ENCODE measurements around the gene C19orf12.

C19orf12 gene

DNA sequence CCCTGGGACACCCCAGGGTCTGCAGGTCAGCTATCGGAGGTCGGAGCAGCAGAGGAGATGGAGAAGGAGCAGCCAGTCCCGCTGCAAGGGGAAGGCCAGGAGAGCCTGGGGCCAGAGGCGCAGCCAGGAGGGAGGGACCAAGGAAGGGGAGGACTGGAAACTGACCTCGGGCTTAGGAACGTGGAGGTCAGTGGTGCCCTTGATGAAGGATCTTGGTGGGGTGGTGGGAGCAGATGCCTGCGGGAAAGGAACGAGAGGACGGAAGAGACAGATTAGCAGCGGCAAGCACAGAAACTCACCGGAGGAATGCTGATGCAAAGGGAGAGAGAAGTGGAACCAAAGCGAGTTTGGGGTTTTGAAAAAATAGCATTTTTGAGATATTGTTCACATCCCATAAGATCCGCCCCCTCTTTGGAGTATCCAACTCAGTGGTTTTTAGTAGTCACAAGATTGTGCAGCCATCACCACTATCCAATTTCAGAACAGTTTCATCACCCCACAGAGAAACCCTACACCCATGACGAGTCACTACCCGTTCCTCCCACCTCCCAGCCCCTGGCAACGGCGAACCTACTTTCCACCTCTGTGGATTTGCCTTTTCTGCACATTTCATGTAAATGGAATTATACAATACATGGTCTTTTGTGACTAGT, 27.7 kb downstream of the C19orf12 start:
- H3K27ac ChIP-seq, result no peak overlapping the region

DNA sequence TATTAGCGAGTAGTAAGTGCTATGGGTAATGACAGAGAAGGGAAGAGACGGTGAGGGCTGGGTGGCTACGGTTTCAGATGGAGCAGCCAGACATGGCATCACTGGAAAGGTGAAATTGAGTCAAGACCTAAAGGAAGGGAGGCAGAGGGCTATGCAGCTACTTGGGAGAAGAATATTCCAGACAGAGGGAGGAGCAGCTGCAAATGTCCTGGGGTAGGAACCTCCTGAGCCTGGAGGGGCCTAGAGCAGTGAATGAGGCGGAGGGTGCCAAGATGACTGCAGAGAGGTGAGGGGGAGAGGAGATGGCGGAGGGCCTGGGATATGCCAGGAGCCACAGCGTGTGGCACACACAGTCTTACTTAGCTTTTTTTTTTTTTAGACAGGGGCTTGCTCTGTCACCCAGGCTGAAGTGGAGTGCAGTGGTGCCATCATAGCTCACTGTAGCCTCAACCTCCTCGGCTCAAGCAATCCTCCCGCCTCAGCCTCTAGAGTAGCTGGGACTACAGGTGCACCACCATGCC, 28.7 kb downstream of the C19orf12 start:
- TF ChIP-seq ZFX (IDR thresholded peaks at IDR 0.05; ENCODE audit: borderline replicate concordance), result no peak
- TF ChIP-seq, protein P1, sequence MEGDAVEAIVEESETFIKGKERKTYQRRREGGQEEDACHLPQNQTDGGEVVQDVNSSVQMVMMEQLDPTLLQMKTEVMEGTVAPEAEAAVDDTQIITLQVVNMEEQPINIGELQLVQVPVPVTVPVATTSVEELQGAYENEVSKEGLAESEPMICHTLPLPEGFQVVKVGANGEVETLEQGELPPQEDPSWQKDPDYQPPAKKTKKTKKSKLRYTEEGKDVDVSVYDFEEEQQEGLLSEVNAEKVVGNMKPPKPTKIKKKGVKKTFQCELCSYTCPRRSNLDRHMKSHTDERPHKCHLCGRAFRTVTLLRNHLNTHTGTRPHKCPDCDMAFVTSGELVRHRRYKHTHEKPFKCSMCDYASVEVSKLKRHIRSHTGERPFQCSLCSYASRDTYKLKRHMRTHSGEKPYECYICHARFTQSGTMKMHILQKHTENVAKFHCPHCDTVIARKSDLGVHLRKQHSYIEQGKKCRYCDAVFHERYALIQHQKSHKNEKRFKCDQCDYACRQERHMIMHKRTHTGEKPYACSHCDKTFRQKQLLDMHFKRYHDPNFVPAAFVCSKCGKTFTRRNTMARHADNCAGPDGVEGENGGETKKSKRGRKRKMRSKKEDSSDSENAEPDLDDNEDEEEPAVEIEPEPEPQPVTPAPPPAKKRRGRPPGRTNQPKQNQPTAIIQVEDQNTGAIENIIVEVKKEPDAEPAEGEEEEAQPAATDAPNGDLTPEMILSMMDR (IDR thresholded peaks at IDR 0.05), result no peak
- no peak overlapping the region for H3K27ac ChIP-seq

More for the DNA sequence above, 27.7 kb downstream of the C19orf12 start:
- no peak for TF ChIP-seq ZFX (IDR thresholded peaks at IDR 0.05; ENCODE audit: borderline replicate concordance)
- TF ChIP-seq, protein P1 (IDR thresholded peaks at IDR 0.05), result no peak

DNA sequence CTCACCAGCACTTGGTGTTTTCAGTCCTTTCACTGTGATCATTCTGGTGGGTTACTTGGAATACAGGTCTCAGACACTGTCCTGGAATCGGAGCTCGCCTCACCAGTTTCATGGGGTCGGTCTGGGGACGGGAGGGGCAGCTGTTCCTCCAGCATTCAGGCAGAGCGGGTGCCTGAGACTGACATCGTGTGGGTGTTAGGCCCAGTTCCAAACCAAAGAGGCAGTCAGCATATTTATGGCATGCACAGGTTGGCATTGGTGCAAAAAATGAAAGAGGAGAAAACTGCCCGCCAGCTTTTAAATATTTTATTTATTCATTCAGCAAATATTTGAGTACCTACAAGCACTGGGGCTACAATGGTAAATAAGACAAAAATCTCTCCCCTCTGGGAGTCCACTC, 29.7 kb downstream of the C19orf12 start:
- TF ChIP-seq ZFX (IDR thresholded peaks at IDR 0.05; ENCODE audit: borderline replicate concordance), result no peak
- TF ChIP-seq, protein P1 (IDR thresholded peaks at IDR 0.05), result no peak

GRCh38 chr19:29683009-29683408, 32.1 kb downstream of the C19orf12 start:
- H3K27ac ChIP-seq, result no peak overlapping the region
- no peak for TF ChIP-seq ZFX (IDR thresholded peaks at IDR 0.05; ENCODE audit: borderline replicate concordance)
- TF ChIP-seq, protein P1 (IDR thresholded peaks at IDR 0.05), result no peak

More for the DNA sequence above, 29.7 kb downstream of the C19orf12 start:
- H3K27ac ChIP-seq, result no peak overlapping the region

DNA sequence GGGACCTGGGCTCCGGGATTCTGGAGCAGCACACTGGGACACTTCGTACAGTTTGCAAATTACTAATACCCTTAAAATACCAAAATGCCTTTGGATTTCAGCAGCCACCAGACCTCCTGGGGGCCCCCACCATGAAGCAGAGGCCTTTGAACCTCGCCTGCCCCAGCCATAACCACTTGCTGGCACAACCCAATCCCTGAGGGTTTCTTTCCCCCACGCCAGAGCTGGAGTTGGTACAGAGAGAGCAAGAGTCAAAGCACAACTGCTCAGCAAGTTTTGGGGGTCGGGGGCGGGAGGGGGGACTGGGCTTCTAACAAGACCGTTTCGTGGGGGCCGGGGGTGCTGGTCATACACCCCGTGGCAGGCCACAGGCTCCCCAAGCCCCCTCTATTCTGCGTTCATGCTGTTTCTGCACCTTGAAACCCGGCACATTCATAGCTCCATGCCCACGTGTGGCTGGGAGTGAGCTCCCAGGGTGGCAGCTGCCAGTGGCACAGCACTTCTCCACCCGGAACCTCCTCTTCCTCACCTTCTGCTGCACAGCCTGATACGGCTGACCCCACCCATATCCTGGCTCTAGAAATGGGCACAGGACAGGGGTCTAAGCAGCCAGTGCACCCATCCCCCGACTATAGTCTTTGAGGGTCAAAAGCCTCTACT, 32.7 kb downstream of the C19orf12 start:
- no peak overlapping the region for H3K27ac ChIP-seq
- TF ChIP-seq, protein P1 (IDR thresholded peaks at IDR 0.05), result no peak
- no peak for TF ChIP-seq ZFX (IDR thresholded peaks at IDR 0.05; ENCODE audit: borderline replicate concordance)

GRCh38 chr19:29681422-29682235, 33.4 kb downstream of the C19orf12 start:
- no peak overlapping the region for H3K27ac ChIP-seq
- TF ChIP-seq ZFX (IDR thresholded peaks at IDR 0.05; ENCODE audit: borderline replicate concordance), result no peak
- TF ChIP-seq, protein P1 (IDR thresholded peaks at IDR 0.05), result no peak

Data from 22Rv1 (cell line).